Epithelial cell of prostate (primary cell): ENCODE measurements around the gene MCRIP2.

Experiments
- DNase-seq: peaks from one replicate; pipeline ENCODE4 v3.0.0-alpha.2; 2011; ENCODE audit warnings: low read depth, low spot score
- H3K27ac ChIP-seq: fragments of 450-650 bp; 2 replicates; pipeline ENCODE4 v1.5.1; 2017; ENCODE audit warnings: mild to moderate bottlenecking

The MCRIP2 gene

GRCh38 chr16:667113-667779 lies 25.6 kb downstream of the MCRIP2 start:
- DNase-seq, result no peak
- peak overlapping the region; percentile 60 for H3K27ac ChIP-seq

GRCh38 chr16:667780-668518 lies 26.3 kb downstream of the MCRIP2 start, which contains the start of gene RHOT2:
RHOT2 (plus strand) TSS chr16:668132; CDS start chr16:668200, 68 bp downstream.
- H3K27ac ChIP-seq, result peak within 1 kb of the TSS; percentile 60
- DNase-seq, result peak; percentile 26

- H3K27ac ChIP-seq, result peak overlapping the region; percentile 60
Measured at GRCh38 chr16:668519-669171, 27.0 kb downstream of the MCRIP2 start.

GRCh38 chr16:669666-670065 lies 28.0 kb downstream of the MCRIP2 start:
- no peak for DNase-seq
- H3K27ac ChIP-seq, result no peak overlapping the region

More at GRCh38 chr16:668519-669171, 27.0 kb downstream of the MCRIP2 start:
- DNase-seq, result no peak

GRCh38 chr16:670485-671352 lies 29.1 kb downstream of the MCRIP2 start:
- H3K27ac ChIP-seq, result no peak overlapping the region
- no peak for DNase-seq

GRCh38 chr16:671353-672131 lies 29.9 kb downstream of the MCRIP2 start:
- no peak overlapping the region for H3K27ac ChIP-seq

GRCh38 chr16:672371-672770 lies 30.7 kb downstream of the MCRIP2 start:
- DNase-seq, result no peak
- no peak overlapping the region for H3K27ac ChIP-seq

More at GRCh38 chr16:671353-672131, 29.9 kb downstream of the MCRIP2 start:
- no peak for DNase-seq

GRCh38 chr16:672851-673250 lies 31.2 kb downstream of the MCRIP2 start:
- H3K27ac ChIP-seq, result peak overlapping the region; percentile 39
- no peak for DNase-seq

- H3K27ac ChIP-seq, result peak overlapping the region; percentile 39
- no peak for DNase-seq
Measured at GRCh38 chr16:673399-673991, 31.9 kb downstream of the MCRIP2 start.

GRCh38 chr16:674214-674881 lies 32.7 kb downstream of the MCRIP2 start:
- peak overlapping the region; percentile 39 for H3K27ac ChIP-seq
- no peak for DNase-seq

- no peak for DNase-seq
- H3K27ac ChIP-seq, result peak within 1 kb of the TSS; percentile 58
Measured at GRCh38 chr16:674968-675883, 33.6 kb downstream of the MCRIP2 start, which contains the start of gene RHBDL1. RHBDL1 (plus strand) TSS chr16:675671; CDS start chr16:675791, 120 bp downstream.

- peak overlapping the region; percentile 58 for H3K27ac ChIP-seq
- no peak for DNase-seq
Measured at GRCh38 chr16:675884-676564, 34.4 kb downstream of the MCRIP2 start.

GRCh38 chr16:676565-676902 lies 34.9 kb downstream of the MCRIP2 start:
- no peak for DNase-seq
- H3K27ac ChIP-seq, result peak overlapping the region; percentile 58

GRCh38 chr16:676913-677312 lies 35.3 kb downstream of the MCRIP2 start:
- peak overlapping the region; percentile 58 for H3K27ac ChIP-seq
- DNase-seq, result peak; percentile 91

- peak overlapping the region; percentile 58 for H3K27ac ChIP-seq
- DNase-seq, result no peak
Measured at GRCh38 chr16:677316-678190, 35.9 kb downstream of the MCRIP2 start.
